GM13976 (cell line): ENCODE data around the gene MYO5B.

Source experiments
- DNase-seq: peaks from one replicate; pipeline ENCODE4 v3.0.0; 2012; ENCODE audit warnings: low spot score
- in situ Hi-C: fragments of 300-500 bp; cut with MboI; formaldehyde crosslinking; loops from one replicate; pipeline ENCODE4 v1.12.0; 2022; ENCODE audit warnings: low sequenced_read_pairs, mixed read lengths, inconsistent platforms; ENCODE audit not compliant: unreplicated experiment
- TF ChIP-seq, protein P1 (sequence below): IDR thresholded peaks from 2 replicates; pipeline ENCODE4 v1.5.1; 2012; ENCODE audit warnings: borderline replicate concordance, mild to moderate bottlenecking; ENCODE audit not compliant: insufficient read depth; ENCODE audit errors: extremely low read depth, missing control alignments, control extremely low read depth

The MYO5B gene

DNA sequence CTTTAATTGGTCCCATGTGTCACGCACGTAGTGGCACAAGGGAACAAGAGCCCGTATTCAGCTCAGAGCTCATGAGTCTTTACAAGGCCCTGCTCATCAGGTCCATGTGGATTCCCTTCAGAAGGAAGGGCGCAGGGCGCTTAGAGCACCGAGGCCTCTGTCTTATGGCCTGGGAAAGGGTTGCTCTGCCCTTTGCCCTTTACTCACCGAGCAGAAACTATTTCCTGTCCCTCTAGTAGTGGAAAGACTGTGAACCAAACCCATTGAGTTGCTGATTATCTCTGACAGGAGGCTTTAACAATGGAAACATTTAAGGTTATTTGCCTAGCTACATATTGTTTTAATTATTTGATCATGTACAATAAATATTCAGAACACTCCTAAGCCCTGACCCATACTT lies 279.6 kb downstream of the MYO5B start:
- in situ Hi-C loops = no loop called here
- TF ChIP-seq, protein P1, sequence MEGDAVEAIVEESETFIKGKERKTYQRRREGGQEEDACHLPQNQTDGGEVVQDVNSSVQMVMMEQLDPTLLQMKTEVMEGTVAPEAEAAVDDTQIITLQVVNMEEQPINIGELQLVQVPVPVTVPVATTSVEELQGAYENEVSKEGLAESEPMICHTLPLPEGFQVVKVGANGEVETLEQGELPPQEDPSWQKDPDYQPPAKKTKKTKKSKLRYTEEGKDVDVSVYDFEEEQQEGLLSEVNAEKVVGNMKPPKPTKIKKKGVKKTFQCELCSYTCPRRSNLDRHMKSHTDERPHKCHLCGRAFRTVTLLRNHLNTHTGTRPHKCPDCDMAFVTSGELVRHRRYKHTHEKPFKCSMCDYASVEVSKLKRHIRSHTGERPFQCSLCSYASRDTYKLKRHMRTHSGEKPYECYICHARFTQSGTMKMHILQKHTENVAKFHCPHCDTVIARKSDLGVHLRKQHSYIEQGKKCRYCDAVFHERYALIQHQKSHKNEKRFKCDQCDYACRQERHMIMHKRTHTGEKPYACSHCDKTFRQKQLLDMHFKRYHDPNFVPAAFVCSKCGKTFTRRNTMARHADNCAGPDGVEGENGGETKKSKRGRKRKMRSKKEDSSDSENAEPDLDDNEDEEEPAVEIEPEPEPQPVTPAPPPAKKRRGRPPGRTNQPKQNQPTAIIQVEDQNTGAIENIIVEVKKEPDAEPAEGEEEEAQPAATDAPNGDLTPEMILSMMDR = no peak
- no peak for DNase-seq

DNA sequence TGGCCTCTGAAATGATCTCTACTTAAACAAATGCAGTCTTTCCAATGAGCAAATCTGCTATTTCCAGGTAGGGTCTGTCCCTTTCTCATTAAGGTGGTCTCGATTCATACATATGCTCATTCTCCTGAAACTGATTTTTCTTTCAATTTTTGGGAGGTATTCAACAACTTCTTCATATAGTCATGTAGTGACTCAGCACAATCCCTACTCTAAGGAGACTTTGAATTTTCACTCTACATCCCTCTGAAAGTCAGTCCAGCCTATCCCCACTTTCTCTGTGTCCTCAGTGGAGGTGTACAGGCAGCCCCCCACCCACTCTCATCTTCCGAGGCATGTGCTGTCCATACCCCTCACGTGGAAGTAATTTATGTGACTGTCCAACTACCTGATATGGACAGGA lies 281.7 kb downstream of the MYO5B start:
- TF ChIP-seq, protein P1 = no peak
- in situ Hi-C loops = no loop called here
- DNase-seq = no peak

DNA sequence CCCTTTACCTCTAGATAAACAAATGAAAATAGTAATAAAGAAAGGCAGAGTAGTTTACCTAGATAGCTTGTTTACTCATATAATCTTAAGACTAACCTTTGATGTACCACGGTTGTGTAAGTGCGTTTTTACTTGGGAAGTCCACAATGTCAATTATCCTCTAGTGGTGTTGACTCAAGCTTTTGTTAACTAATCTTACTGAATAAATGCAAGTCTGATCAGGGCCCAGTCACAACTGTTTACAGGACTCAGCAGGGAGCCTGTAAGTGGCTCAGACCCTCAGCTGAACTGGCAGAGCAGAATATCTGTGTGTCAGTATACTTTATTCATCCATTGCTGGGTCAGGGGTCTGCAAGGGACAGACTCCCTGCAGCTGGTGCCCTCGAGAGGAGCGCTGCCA lies 283.5 kb downstream of the MYO5B start:
- TF ChIP-seq, protein P1 = no peak
- in situ Hi-C loops = no loop called here
- DNase-seq = no peak

DNA sequence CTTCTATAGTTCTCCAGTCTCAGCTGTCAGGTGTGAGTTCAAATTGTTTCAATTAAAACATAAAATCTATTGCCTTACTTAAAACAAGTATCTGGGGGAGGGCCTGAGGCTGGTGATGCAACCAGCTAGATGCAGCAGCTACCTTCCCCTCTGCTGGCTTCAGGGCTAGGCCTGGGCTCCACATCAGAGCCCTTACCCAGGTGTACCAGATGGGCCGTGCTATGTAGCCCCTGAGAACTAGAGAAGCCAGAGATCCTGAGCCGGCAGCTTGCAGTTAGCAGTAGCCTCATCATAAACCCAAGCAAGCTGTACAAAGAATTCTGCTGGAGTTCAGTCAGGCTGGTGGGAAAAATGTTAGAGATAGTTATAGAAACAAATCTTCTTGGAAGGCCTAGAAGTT lies 284.0 kb downstream of the MYO5B start:
- in situ Hi-C loops = no loop called here
- DNase-seq = no peak

DNA sequence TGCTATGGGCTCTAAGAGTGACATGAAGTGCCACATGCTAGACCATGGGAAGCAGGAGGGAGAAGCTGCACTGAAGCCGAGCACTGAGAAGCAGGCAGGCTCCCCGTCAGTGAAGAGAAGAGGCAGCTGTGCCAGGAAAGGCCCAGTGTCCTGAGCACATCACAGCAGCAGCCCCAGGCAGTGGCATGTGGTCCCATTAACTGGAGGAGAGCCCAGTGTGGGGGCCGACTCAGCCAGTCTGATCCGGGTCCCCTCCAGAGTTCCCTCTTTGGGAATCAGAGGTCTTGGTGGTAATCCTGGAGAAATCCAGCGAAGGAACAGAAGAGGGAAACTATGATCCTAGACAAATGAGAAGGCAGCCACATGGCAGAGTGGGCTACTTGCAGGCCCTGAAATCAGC lies 284.9 kb downstream of the MYO5B start:
- in situ Hi-C loops = no loop called here

More for the DNA sequence above, 284.0 kb downstream of the MYO5B start:
- TF ChIP-seq, protein P1 = no peak

DNA sequence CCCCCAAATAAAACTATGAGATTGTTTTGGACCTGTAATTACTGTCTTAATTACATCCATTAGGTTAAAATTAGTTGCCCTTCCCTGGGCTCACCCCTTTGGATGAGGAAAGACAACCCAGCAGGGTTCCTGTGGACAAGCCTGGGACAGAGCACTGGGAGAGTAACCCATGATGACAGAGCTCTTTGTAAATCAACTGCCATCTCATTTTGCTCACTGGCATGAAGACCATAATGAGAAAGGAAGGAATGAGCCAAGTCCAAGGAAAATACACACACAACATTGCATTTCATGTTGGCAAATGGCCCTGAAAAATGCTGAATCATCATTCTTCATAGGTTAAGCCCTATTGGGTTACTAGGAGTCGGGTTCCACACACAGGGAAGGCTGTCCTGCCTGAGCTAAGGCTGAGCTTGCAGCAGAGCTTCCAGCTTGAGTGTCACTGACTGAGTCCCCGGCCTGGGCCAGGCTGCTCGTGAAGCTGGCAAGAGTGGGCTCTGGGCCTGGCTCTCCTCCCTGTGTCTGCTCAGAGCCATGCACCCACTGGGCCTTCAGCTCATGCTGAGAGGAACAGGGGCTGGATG lies 287.5 kb downstream of the MYO5B start:
- in situ Hi-C loops = no loop called here
- TF ChIP-seq, protein P1 = no peak
- no peak for DNase-seq

More for the DNA sequence above, 284.9 kb downstream of the MYO5B start:
- no peak for DNase-seq
- TF ChIP-seq, protein P1 = no peak
